Smooth muscle cell (in vitro differentiated cells): ENCODE data around the gene NLRP9. TPM values are rescaled to one million over a fixed set of nuclear protein-coding genes. Genes with fewer than 3 reads are reported as not detected.
"Not testable (repeated sequence)": the region's sequence is repeated elsewhere in the genome, so short reads cannot be mapped to it uniquely, and the experiment has no call there.

Experiments used
- DNase-seq: peaks from one replicate; lab custom pipeline; 2025; ENCODE audit not compliant: unreplicated experiment; lab: John Stamatoyannopoulos, UW
- H2AFZ ChIP-seq: fragments of 200-600 bp; sonication (generic); 2 replicates; pipeline ENCODE4 v1.6.0; 2016; ENCODE audit warnings: antibody characterized with exemption, low read depth, mild to moderate bottlenecking
- H3F3A ChIP-seq: fragments of 200-600 bp; sonication (generic); 2 replicates; pipeline ENCODE4 v1.6.0; 2017; ENCODE audit warnings: antibody characterized with exemption, low read depth
- H3K27ac ChIP-seq: fragments of 200-600 bp; sonication (generic); 2 replicates; pipeline ENCODE4 v1.5.1; 2016; ENCODE audit warnings: low read depth, mild to moderate bottlenecking
- H3K27me3 ChIP-seq: fragments of 200-600 bp; sonication (generic); 2 replicates; pipeline ENCODE4 v1.6.1; 2016; ENCODE audit warnings: low read depth, mild to moderate bottlenecking
- H3K36me3 ChIP-seq: fragments of 200-600 bp; sonication (generic); 2 replicates; pipeline ENCODE4 v1.5.1; 2016; ENCODE audit warnings: low read depth
- H3K4me1 ChIP-seq: fragments of 200-600 bp; sonication (generic); 2 replicates; pipeline ENCODE4 v1.5.1; 2016; ENCODE audit warnings: low read depth
- H3K4me2 ChIP-seq: fragments of 200-600 bp; sonication (generic); 2 replicates; pipeline ENCODE4 v1.6.0; 2016; ENCODE audit warnings: mild to moderate bottlenecking
- H3K4me3 ChIP-seq: fragments of 200-600 bp; sonication (generic); 2 replicates; pipeline ENCODE4 v1.5.1; 2016; ENCODE audit warnings: mild to moderate bottlenecking
- H3K79me2 ChIP-seq: fragments of 200-600 bp; sonication (generic); 2 replicates; pipeline ENCODE4 v1.6.0; 2016; ENCODE audit warnings: low read depth, mild to moderate bottlenecking
- H3K9ac ChIP-seq: fragments of 200-600 bp; sonication (generic); 2 replicates; pipeline ENCODE4 v1.6.0; 2016; ENCODE audit warnings: low read depth
- H3K9me3 ChIP-seq: fragments of 200-600 bp; sonication (generic); replicated peaks from 2 replicates; pipeline ENCODE4 v1.5.1; 2016; ENCODE audit warnings: low read depth
- H4K20me1 ChIP-seq: fragments of 200-600 bp; sonication (generic); 2 replicates; pipeline ENCODE4 v1.6.0; 2016; ENCODE audit warnings: low read depth
- WGBS: methylation state at CpG from one replicate; pipeline ENCODE4 v1.1.7; 2016; ENCODE audit warnings: low lambda C conversion rate; 5-methylcytosine and 5-hydroxymethylcytosine counted together
- polyA plus RNA-seq: library from polyadenylated mRNA; unstranded; fragments of >200 nt; fragmentation: Nextera tagmentation; extraction: Ambion mirVana; gene quantifications from 2 replicates; pipeline ENCODE4 v1.2.1, GENCODE V29; 2016
- total RNA-seq: library from RNA; depleted of rRNA; stranded (reverse); fragments of >200 nt; gene quantifications from 2 replicates; pipeline ENCODE4 v1.2.3, GENCODE V29; 2014
- TF ChIP-seq, protein P1 (sequence below): fragments of 200-600 bp; sonication (generic); IDR thresholded peaks from 2 replicates; pipeline ENCODE4 v1.5.1; 2017; ENCODE audit warnings: borderline replicate concordance, mild to moderate bottlenecking, antibody characterized with exemption; ENCODE audit not compliant: insufficient read depth, poor library complexity, severe bottlenecking

Gene NLRP9
- total and polyA plus RNA-seq, 2 experiments from 2014 or later, result 0.07 TPM; not detected in 1

DNA sequence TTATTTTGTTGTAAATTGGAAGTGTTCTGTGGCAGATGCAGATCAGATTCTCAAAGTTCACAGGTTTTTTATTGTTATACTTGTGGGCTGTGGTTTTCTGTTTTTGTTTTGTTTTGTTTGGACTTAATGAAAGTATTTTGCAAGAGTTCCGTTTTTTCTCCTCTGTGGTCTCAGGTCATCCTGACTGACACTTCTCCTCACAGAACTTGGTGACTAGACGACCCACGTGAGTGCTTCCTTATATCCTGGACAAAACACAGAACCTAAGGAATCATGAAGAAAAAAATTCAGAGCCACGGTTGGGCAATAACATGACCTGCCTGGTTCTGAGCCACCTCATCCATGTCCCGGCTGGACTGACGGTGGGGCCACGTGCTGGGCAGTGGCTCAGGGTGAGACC, 28.3 kb upstream of the NLRP9 start:
- TF ChIP-seq, protein P1, sequence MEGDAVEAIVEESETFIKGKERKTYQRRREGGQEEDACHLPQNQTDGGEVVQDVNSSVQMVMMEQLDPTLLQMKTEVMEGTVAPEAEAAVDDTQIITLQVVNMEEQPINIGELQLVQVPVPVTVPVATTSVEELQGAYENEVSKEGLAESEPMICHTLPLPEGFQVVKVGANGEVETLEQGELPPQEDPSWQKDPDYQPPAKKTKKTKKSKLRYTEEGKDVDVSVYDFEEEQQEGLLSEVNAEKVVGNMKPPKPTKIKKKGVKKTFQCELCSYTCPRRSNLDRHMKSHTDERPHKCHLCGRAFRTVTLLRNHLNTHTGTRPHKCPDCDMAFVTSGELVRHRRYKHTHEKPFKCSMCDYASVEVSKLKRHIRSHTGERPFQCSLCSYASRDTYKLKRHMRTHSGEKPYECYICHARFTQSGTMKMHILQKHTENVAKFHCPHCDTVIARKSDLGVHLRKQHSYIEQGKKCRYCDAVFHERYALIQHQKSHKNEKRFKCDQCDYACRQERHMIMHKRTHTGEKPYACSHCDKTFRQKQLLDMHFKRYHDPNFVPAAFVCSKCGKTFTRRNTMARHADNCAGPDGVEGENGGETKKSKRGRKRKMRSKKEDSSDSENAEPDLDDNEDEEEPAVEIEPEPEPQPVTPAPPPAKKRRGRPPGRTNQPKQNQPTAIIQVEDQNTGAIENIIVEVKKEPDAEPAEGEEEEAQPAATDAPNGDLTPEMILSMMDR, result no peak
- Histone ChIP-seq H3F3A (no peaks in the 10 kb centered on the region), H3K36me3 (no peaks in the 10 kb centered on the region), H3K9ac (no peak overlapping the region), H2AFZ (no peak overlapping the region), H3K4me3 (no peak overlapping the region), H3K9me3 (no peaks in the 10 kb centered on the region), H3K4me1 (no peaks in the 10 kb centered on the region), H3K27me3 (no peaks in the 10 kb centered on the region), H3K79me2 (no peaks in the 10 kb centered on the region), H3K27ac (no peak overlapping the region), H4K20me1 (no peaks in the 10 kb centered on the region), H3K4me2 (no peak overlapping the region)
- 68% methylated on average over 5 of the region's 7 CpGs for WGBS
- DNase-seq, result no peak

DNA sequence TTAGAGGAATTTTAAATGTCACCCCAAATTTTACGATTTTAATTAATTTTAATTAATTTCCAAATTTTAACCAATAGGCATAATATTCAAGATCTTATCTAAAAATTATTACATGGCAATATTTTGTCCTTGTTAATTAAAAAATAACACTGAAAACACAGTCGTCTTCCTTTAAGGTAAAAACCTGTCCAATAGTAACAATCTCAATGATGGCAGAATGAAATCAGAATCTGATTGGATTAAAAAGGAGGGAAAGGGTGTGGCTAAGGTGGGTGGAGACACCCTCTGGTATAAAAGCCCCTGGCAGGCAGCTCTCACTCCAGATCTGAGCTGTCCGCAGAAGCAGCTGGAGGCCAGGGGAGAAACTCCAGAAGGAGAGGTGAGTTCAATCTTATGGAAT, 20.6 kb upstream of the NLRP9 start, which contains the start of gene RFPL4A:
RFPL4A (plus strand) TSS at position 301 of the 400 bp plus-strand sequence. CDS start 2,704 bp downstream, outside the sequence.
- H3K9me3 ChIP-seq, H3F3A ChIP-seq, H3K9ac ChIP-seq, H3K79me2 ChIP-seq, H3K4me1 ChIP-seq, H4K20me1 ChIP-seq, H3K27me3 ChIP-seq, H3K4me2 ChIP-seq, DNase-seq, H2AFZ ChIP-seq, H3K36me3 ChIP-seq, H3K4me3 ChIP-seq, H3K27ac ChIP-seq: not testable (repeated sequence)
- WGBS, result 80% methylated on average over 3 of the region's 3 CpGs

DNA sequence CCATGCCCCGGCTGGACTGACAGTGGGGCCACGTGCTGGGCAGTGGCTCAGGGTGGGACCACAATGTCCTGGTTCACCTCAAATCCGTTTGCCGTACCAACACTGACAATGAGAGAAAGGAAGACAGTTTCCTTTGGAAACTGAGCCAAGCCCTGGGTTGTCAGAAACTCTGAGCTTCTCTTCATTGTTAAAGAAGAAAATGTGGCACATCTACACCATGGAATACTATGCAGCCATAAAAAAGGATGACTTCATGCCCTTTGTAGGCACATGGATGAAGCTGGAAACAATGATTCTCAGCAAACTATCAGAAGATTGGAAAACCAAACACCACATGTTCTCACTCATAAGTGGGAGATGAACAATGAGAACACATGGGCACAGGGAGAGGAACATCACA, 18.6 kb upstream of the NLRP9 start:
- H3K4me1 ChIP-seq, DNase-seq: not testable (repeated sequence)

DNA sequence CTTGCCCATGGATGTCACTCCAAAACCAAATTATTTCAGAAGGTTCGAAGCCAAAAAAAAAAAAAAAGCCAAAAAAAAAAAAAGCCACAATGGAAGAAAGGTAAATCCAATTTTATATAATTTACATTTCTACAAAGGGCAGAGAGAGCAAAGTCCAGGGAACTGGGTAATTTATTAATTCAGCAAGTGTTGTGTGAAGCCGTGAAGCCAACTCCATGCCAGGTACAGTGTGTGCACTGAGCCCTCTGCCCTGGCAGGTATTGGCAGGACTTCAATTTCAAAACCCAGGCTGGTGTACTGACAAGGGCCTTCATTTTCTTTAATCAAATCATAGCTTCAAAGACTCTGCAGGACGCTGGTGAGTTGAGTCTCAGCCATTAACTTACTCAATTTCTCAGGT, 15.2 kb upstream of the NLRP9 start:
- Histone ChIP-seq H2AFZ (no peak overlapping the region), H3K4me3 (no peak overlapping the region), H3K27ac (no peak overlapping the region), H3K9me3 (peaks cover 5% of the 10 kb centered on the region), H3K79me2 (no peaks in the 10 kb centered on the region), H3K9ac (no peak overlapping the region), H3K4me2 (no peak overlapping the region), H3K4me1 (no peaks in the 10 kb centered on the region), H3K27me3 (no peaks in the 10 kb centered on the region), H4K20me1 (no peaks in the 10 kb centered on the region), H3K36me3 (no peaks in the 10 kb centered on the region), H3F3A (no peaks in the 10 kb centered on the region)
- WGBS, result 49% methylated on average over 3 of the region's 3 CpGs
- TF ChIP-seq, protein P1, result no peak
- no peak for DNase-seq

More for the DNA sequence above, 18.6 kb upstream of the NLRP9 start:
- not testable (repeated sequence) for H3F3A ChIP-seq, H3K4me2 ChIP-seq, H3K9me3 ChIP-seq, H3K4me3 ChIP-seq, H4K20me1 ChIP-seq, H3K9ac ChIP-seq, H3K27ac ChIP-seq, H2AFZ ChIP-seq, H3K27me3 ChIP-seq, H3K79me2 ChIP-seq, H3K36me3 ChIP-seq
- 64% methylated on average over 4 of the region's 4 CpGs for WGBS

DNA sequence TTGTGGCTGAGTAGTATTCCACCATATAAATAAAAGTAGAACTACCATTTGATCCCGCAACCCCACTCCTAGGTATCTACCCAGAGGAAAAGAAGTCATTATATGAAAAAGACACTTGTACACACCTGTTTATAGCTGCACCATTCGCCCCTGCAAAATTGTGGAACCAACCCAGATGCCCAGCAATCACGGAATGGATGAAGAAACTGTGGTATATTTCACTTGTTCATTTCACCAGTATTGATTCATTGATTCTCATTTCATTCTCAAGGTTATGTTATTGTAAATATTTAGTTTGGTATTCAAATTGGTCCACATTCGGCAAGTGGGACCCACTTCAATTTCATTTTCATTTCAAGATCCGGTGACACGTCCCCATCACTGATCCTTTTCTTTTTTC, 12.5 kb upstream of the NLRP9 start:
- 75% methylated on average over 6 of the region's 6 CpGs for WGBS
- no peaks in the 10 kb centered on the region for H3K79me2 ChIP-seq
- no peaks in the 10 kb centered on the region for H3K27me3 ChIP-seq
- no peaks in the 10 kb centered on the region for H4K20me1 ChIP-seq
- no peaks in the 10 kb centered on the region for H3K4me1 ChIP-seq
- H3K36me3 ChIP-seq, result no peaks in the 10 kb centered on the region
- H3K4me3 ChIP-seq, result no peak overlapping the region
- TF ChIP-seq, protein P1, result no peak
- no peak overlapping the region for H3K9ac ChIP-seq
- H3K27ac ChIP-seq, result no peak overlapping the region
- H2AFZ ChIP-seq, result no peak overlapping the region
- DNase-seq, result no peak
- H3K4me2 ChIP-seq, result no peak overlapping the region
- no peaks in the 10 kb centered on the region for H3F3A ChIP-seq
- peaks cover 5% of the 10 kb centered on the region for H3K9me3 ChIP-seq

DNA sequence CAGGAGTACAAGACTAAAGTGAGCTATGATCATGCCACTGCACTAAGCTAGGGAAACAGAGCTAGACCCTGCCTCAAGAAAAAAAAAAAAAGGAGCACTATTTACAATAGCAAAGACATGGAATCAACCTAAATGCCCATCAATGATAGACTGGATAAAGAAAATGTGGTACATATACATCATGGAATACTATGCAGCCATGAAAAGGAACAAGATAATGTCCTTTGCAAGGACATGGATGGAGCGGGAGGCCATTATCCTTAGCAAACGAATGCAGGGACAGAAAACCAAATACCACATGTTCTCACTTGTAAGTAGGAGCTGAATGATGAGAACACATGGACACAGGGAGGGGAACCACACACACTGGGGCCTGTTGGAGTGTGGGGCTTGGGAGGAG, 7.8 kb downstream of the NLRP9 start:
- H2AFZ ChIP-seq, H3K27ac ChIP-seq, H4K20me1 ChIP-seq, H3K9me3 ChIP-seq, H3K9ac ChIP-seq, H3K4me1 ChIP-seq, H3K27me3 ChIP-seq, H3F3A ChIP-seq, DNase-seq, H3K79me2 ChIP-seq, H3K4me3 ChIP-seq, H3K36me3 ChIP-seq, H3K4me2 ChIP-seq: not testable (repeated sequence)
- WGBS, result 56% methylated on average over 2 of the region's 2 CpGs
